ENCODE data around the gene BEND7.
"Not testable (repeated sequence)": the region's sequence is repeated elsewhere in the genome, so short reads cannot be mapped to it uniquely, and the experiment has no call there.

The BEND7 gene

GRCh38 chr10:13475124-13475523 is 53.7 kb downstream of the BEND7 start:
- no peak for FAIRE-seq

GRCh38 chr10:13473986-13474385 is 54.8 kb downstream of the BEND7 start:
- FAIRE-seq: no peak

- no peak for FAIRE-seq
These were observed 56.5 kb downstream of the BEND7 start for GRCh38 chr10:13472359-13472758.

GRCh38 chr10:13470270-13470669 is 58.5 kb downstream of the BEND7 start:
- no peak for FAIRE-seq

GRCh38 chr10:13462551-13462950 is 66.3 kb downstream of the BEND7 start:
- FAIRE-seq: no peak

GRCh38 chr10:13458687-13459012 is 70.2 kb downstream of the BEND7 start:
- no peak for FAIRE-seq

GRCh38 chr10:13457958-13458686 is 70.7 kb downstream of the BEND7 start:
- FAIRE-seq: no peak

- no peak for FAIRE-seq
These were observed 74.9 kb downstream of the BEND7 start for GRCh38 chr10:13453896-13454295.

GRCh38 chr10:13450069-13450468 is 78.7 kb downstream of the BEND7 start:
- no peak for FAIRE-seq

GRCh38 chr10:13449296-13449695 is 79.5 kb downstream of the BEND7 start:
- no peak for FAIRE-seq

GRCh38 chr10:13448216-13448615 is 80.6 kb downstream of the BEND7 start:
- no peak for FAIRE-seq

GRCh38 chr10:13445656-13446400 is 83.0 kb downstream of the BEND7 start:
- no peak for FAIRE-seq

- no peak for FAIRE-seq
These were observed 87.3 kb downstream of the BEND7 start for GRCh38 chr10:13441476-13441875.

- FAIRE-seq: no peak
These were observed 88.4 kb downstream of the BEND7 start for GRCh38 chr10:13440185-13441061.

GRCh38 chr10:13439313-13440184 is 89.3 kb downstream of the BEND7 start:
- FAIRE-seq: no peak

GRCh38 chr10:13437026-13437555 is 91.7 kb downstream of the BEND7 start:
- FAIRE-seq: no peak

GRCh38 chr10:13427943-13428342 is 100.9 kb downstream of the BEND7 start:
- FAIRE-seq: not testable (repeated sequence)

- FAIRE-seq: no peak
These were observed 103.4 kb downstream of the BEND7 start for GRCh38 chr10:13425397-13425796.

- no peak for FAIRE-seq
These were observed 106.0 kb downstream of the BEND7 start for GRCh38 chr10:13422800-13423199.

GRCh38 chr10:13421382-13421917 is 107.4 kb downstream of the BEND7 start:
- no peak for FAIRE-seq

- FAIRE-seq: no peak
These were observed 108.1 kb downstream of the BEND7 start for GRCh38 chr10:13420532-13421307.
